ENCODE measurements around the gene ANKRD55.
A peak's percentile ranks its signal among the peaks of the same experiment; 100 is the strongest.
"Not testable (repeated sequence)": the region's sequence is repeated elsewhere in the genome, so short reads cannot be mapped to it uniquely, and the experiment has no call there.

ANKRD55 gene

DNA sequence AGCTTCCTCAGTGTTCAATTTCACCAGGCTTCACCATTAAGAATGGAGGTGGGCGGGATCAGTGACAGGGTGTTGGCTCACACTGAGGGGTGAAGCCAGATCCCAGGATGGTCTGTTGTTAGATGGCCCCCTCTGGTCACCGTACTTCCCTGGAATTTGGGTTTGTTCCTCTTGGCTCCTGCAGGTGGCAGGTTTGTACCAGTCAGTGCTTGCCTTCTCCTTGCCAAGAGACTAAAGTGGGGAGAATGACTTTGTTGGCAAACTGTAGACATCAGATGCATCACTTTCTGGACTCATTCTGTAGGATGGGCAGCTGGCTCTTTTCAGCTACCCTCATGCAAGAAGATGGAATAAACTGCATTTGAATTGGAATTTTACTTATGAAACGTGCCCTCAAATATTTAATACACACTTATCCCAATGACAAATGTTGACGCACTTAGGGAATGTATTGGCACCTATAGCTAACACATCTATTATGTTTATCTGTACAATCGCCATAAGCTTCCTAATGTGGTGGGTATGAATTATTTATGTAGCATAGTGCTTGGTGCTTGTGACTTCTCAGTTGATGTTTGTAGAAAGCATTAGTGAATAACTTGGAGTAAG lies 31.4 kb upstream of the ANKRD55 start:
- TF ChIP-seq, protein P1, sequence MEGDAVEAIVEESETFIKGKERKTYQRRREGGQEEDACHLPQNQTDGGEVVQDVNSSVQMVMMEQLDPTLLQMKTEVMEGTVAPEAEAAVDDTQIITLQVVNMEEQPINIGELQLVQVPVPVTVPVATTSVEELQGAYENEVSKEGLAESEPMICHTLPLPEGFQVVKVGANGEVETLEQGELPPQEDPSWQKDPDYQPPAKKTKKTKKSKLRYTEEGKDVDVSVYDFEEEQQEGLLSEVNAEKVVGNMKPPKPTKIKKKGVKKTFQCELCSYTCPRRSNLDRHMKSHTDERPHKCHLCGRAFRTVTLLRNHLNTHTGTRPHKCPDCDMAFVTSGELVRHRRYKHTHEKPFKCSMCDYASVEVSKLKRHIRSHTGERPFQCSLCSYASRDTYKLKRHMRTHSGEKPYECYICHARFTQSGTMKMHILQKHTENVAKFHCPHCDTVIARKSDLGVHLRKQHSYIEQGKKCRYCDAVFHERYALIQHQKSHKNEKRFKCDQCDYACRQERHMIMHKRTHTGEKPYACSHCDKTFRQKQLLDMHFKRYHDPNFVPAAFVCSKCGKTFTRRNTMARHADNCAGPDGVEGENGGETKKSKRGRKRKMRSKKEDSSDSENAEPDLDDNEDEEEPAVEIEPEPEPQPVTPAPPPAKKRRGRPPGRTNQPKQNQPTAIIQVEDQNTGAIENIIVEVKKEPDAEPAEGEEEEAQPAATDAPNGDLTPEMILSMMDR (IDR thresholded peaks at IDR 0.05; ENCODE audit: borderline replicate concordance, insufficient read depth, low read depth, low read length): peak; percentile 60
- no peak overlapping the region for H3K4me3 ChIP-seq (ENCODE audit: low read depth, low read length)

DNA sequence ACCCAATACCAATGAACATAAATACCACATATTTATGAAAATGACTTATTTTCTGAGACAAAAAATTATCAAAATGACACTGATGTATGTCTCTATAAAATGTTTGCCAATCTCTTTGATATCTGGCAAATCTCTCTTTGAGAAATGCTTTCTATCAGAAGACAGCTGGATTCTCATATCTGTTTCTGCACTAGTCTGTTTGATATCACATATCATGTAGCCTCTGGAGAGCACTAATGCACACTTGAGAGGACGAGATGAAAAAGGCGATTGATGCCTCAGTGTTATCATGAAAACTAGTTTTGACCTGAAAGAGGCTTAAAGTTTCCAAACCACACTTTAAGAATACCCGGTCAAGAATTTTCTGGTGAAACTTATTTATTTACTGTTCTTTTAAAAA lies 29.1 kb upstream of the ANKRD55 start:
- no peak overlapping the region for H3K4me3 ChIP-seq (ENCODE audit: low read depth, low read length)
- TF ChIP-seq, protein P1 (IDR thresholded peaks at IDR 0.05; ENCODE audit: borderline replicate concordance, insufficient read depth, low read depth, low read length): no peak

- H3K4me3 ChIP-seq (ENCODE audit: low read depth, low read length): no peak overlapping the region
- TF ChIP-seq, protein P1 (IDR thresholded peaks at IDR 0.05; ENCODE audit: borderline replicate concordance, insufficient read depth, low read depth, low read length): no peak
Observed at GRCh38 chr5:56259002-56259511, 25.9 kb upstream of the ANKRD55 start.

DNA sequence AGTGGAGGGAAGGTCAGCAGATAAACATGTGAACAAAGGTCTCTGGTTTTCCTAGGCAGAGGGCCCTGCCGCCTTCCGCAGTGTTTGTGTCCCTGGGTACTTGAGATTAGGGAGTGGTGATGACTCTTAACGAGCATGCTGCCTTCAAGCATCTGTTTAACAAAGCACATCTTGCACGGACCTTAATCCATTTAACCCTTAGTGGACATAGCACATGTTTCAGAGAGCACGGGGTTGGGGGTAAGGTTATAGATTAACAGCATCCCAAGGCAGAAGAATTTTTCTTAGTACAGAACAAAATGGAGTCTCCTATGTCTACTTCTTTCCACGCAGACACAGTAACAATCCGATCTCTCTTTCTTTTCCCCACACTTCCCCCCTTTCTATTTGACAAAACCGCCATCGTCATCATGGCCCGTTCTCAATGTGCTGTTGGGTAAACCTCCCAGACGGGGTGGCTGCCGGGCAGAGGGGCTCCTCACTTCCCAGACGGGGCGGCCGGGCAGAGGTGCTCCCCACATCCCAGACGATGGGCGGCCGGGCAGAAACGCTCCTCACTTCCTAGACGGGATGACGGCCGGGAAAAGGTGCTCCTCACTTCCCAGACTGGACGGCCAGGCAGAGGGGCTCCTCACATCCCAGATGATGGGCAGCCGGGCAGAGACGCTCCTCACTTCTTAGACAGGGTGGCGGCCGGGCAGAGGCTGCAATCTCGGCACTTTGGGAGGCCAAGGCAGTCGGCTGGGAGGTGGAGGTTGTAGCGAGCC lies 24.8 kb upstream of the ANKRD55 start:
- H3K4me3 ChIP-seq (ENCODE audit: low read depth, low read length): not testable (repeated sequence)

DNA sequence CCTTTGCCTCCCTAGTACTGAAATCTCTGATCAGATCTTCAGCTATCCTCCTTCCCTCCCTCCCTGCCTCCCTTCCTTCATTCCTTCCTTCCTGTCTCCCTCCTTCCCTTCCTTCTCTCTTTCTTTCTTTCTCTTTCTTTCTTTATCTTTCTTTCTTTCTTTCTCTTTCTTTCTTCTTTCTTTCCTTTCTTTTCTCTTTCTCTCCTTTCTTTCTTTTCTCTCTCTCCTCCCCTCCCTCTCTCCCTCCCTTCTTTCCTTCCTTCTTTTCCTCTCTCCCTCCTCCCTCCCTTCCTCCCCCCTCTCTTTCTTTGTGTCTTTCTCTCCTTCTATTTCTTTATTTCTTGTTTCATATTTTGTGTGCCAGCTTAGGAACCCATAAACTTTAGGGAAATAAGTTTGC lies 23.9 kb upstream of the ANKRD55 start:
- H3K4me3 ChIP-seq (ENCODE audit: low read depth, low read length): no peak overlapping the region
- TF ChIP-seq, protein P1 (IDR thresholded peaks at IDR 0.05; ENCODE audit: borderline replicate concordance, insufficient read depth, low read depth, low read length): no peak

- TF ChIP-seq, protein P1 (IDR thresholded peaks at IDR 0.05; ENCODE audit: borderline replicate concordance, insufficient read depth, low read depth, low read length): no peak
Observed at GRCh38 chr5:56255502-56255901, 22.4 kb upstream of the ANKRD55 start.

GRCh38 chr5:56253924-56254323 lies 20.8 kb upstream of the ANKRD55 start:
- TF ChIP-seq, protein P1 (IDR thresholded peaks at IDR 0.05; ENCODE audit: borderline replicate concordance, insufficient read depth, low read depth, low read length): no peak
- no peak overlapping the region for H3K4me3 ChIP-seq (ENCODE audit: low read depth, low read length)

More at GRCh38 chr5:56255502-56255901, 22.4 kb upstream of the ANKRD55 start:
- no peak overlapping the region for H3K4me3 ChIP-seq (ENCODE audit: low read depth, low read length)

Measured in GM12875 (cell line).